HepG2 (cell line): Measurements from ENCODE around the gene RNFT2. TPM values are rescaled to one million over a fixed set of nuclear protein-coding genes. Genes with fewer than 3 reads are reported as not detected.

ENCODE experiments used
- ATM ChIP-seq: fragments of 450-650 bp; IDR thresholded peaks from 2 replicates; pipeline ENCODE4 v1.7.1; 2017; ENCODE audit warnings: mild to moderate bottlenecking, borderline replicate concordance
- CEBPB ChIP-seq: IDR thresholded peaks from 2 replicates; pipeline ENCODE4 v1.6.1; 2011; ENCODE audit warnings: low read depth, low read length, improper control_type of control experiment, borderline replicate concordance
- FLYWCH1 ChIP-seq: sonication (generic); formaldehyde crosslinking; IDR thresholded peaks from 2 replicates; pipeline ENCODE4 v1.8.1; 2023; ENCODE audit warnings: mild to moderate bottlenecking, missing genetic modification reagents
- FOXO1 ChIP-seq: sonication (generic); formaldehyde crosslinking; IDR thresholded peaks from 2 replicates; pipeline ENCODE4 v1.4.0; 2020; ENCODE audit warnings: missing genetic modification reagents
- HNRNPK ChIP-seq: fragments of 200-400 bp; formaldehyde crosslinking; IDR thresholded peaks from 2 replicates; pipeline ENCODE4 v1.6.1; 2018; ENCODE audit warnings: low read length, low read depth, moderate library complexity, mild to moderate bottlenecking; ENCODE audit not compliant: poor library complexity, severe bottlenecking
- MAX ChIP-seq: IDR thresholded peaks from 2 replicates; pipeline ENCODE4 v1.6.1; 2012; ENCODE audit warnings: inconsistent platforms
- NCOA2 ChIP-seq: sonication (generic); formaldehyde crosslinking; IDR thresholded peaks from 2 replicates; pipeline ENCODE4 v1.8.0; 2022; ENCODE audit warnings: inconsistent platforms
- NR2F2 ChIP-seq: IDR thresholded peaks from 2 replicates; pipeline ENCODE4 v1.6.1; 2012; ENCODE audit warnings: low read depth, inconsistent platforms, borderline replicate concordance
- SKIL ChIP-seq: sonication (generic); formaldehyde crosslinking; IDR thresholded peaks from 2 replicates; pipeline ENCODE4 v1.8.0; 2022; ENCODE audit warnings: missing genetic modification reagents, mild to moderate bottlenecking, moderate library complexity, borderline replicate concordance
- THAP9 ChIP-seq: sonication (generic); formaldehyde crosslinking; IDR thresholded peaks from 2 replicates; pipeline ENCODE4; 2020; ENCODE audit warnings: missing genetic modification reagents, mild to moderate bottlenecking, borderline replicate concordance
- ZFP37 ChIP-seq: sonication (generic); formaldehyde crosslinking; IDR thresholded peaks from 2 replicates; pipeline ENCODE4 v1.4.0; 2020; ENCODE audit warnings: missing genetic modification reagents, borderline replicate concordance
- ZNF124 ChIP-seq: sonication (generic); formaldehyde crosslinking; IDR thresholded peaks from 2 replicates; pipeline ENCODE4 v1.4.0; 2020; ENCODE audit warnings: missing genetic modification reagents
- ZNF256 ChIP-seq: sonication (generic); formaldehyde crosslinking; conservative IDR thresholded peaks from 2 replicates; pipeline ENCODE4 v1.4.0; 2020; ENCODE audit warnings: missing genetic modification reagents
- ZNF503 ChIP-seq: sonication (generic); formaldehyde crosslinking; IDR thresholded peaks from 2 replicates; pipeline ENCODE4 v1.4.0; 2020; ENCODE audit warnings: missing genetic modification reagents
- ZNF563 ChIP-seq: sonication (generic); formaldehyde crosslinking; IDR thresholded peaks from 2 replicates; pipeline ENCODE4 v1.8.0; 2022; ENCODE audit warnings: mild to moderate bottlenecking, moderate library complexity, missing genetic modification reagents
- ZNF570 ChIP-seq: sonication (generic); formaldehyde crosslinking; IDR thresholded peaks from 2 replicates; pipeline ENCODE4 v1.4.0; 2020; ENCODE audit warnings: mild to moderate bottlenecking, missing genetic modification reagents, borderline replicate concordance
- ZNF598 ChIP-seq: sonication (generic); formaldehyde crosslinking; IDR thresholded peaks from 2 replicates; pipeline ENCODE4 v1.5.1; 2020; ENCODE audit warnings: mild to moderate bottlenecking, missing genetic modification reagents, borderline replicate concordance
- ZNF710 ChIP-seq: sonication (generic); formaldehyde crosslinking; IDR thresholded peaks from 2 replicates; pipeline ENCODE4 v1.5.0; 2020; ENCODE audit warnings: mild to moderate bottlenecking, missing genetic modification reagents, borderline replicate concordance
- ZNF792 ChIP-seq: IDR thresholded peaks from 2 replicates; pipeline ENCODE4 v1.6.1; 2016
- polyA plus RNA-seq, 8 experiments: library from polyadenylated mRNA; depleted of rRNA in 3 of 8; stranded (reverse) in 7 of 8; unstranded in 1 of 8; fragments of >200 nt; fragmentation: Illumina TruSeq in 4 of 8; extraction: Trizol in 4 of 8; gene quantifications; 2 replicates each; pipeline versions ENCODE4 v1.2.1 to v1.2.3, GENCODE V29; 2011 to 2016; ENCODE audit warnings: low read depth in 4 of 8, missing spikeins in 1 of 8, mixed read lengths in 1 of 8; ENCODE audit not compliant: insufficient read depth in 1 of 8
- total RNA-seq, 5 experiments: library from RNA; depleted of rRNA; stranded (reverse); fragments of >200 nt; fragmentation: Illumina TruSeq; extraction: Trizol; gene quantifications; 2 replicates each; pipeline ENCODE4 v1.2.3, GENCODE V29; 2016; ENCODE audit warnings: low read depth in 1 of 5

RNFT2 gene
- total and polyA plus RNA-seq, 2 of the 13 experiments (the other 11 are each of a cell fraction or from before 2014, with no cell fraction given) = 3.3 to 8.3 TPM

GRCh38 chr12:116734156-116734768 is 3.9 kb upstream of the RNFT2 start (continued):
- TF ChIP-seq THAP9 (CRISPR knock-in tag) (no peak), ZNF792 (CRISPR knock-in tag) (no peak), FOXO1 (0 out of 2 replicates have a peak, but pooled peaks have one; percentile 34), NCOA2 (CRISPR knock-in tag) (peak; percentile 77), ZNF503 (CRISPR knock-in tag) (peak; percentile 63), ZNF570 (CRISPR knock-in tag) (no peak), ZNF124 (CRISPR knock-in tag) (peak; percentile 71; the same call in 1 of the 2 replicates), SKIL (peak; percentile 88), HNRNPK (no peak), ZNF598 (no peak), ATM (no peak), ZNF710 (CRISPR knock-in tag) (0 out of 2 replicates have a peak, but pooled peaks have one; percentile 36), ZNF256 (CRISPR knock-in tag) (no peak), MAX (0 out of 2 replicates have a peak, but pooled peaks have one; percentile 24), CEBPB (peak; percentile 55; the same call in 1 of the 2 replicates), ZNF563 (CRISPR knock-in tag) (no peak), NR2F2 (peak; percentile 91), FLYWCH1 (CRISPR knock-in tag) (no peak), ZFP37 (CRISPR knock-in tag) (no peak)
